GM12878 (cell line): Measurements from ENCODE around the gene CPLX1. TPM values are rescaled to one million over a fixed set of nuclear protein-coding genes. Genes with fewer than 3 reads are reported as not detected.

Experiments used
- ATAC-seq: fragments of 200-7000 bp; cut with Tn5 transposase; 3 replicates; pipeline ENCODE4 v1.9.1; 2020; ENCODE audit warnings: mild to moderate bottlenecking, moderate library complexity
- BruUV-seq: library from RNA; stranded (reverse); fragments of 400-500 nt; replicated peaks from 2 replicates; lab custom pipeline; 2021; lab: Mats Ljungman, UMichigan
- CTCF ChIA-PET: fragments of 300-600 bp; sonication (Branson Sonifier 250); formaldehyde crosslinking; extraction: SDS; loops from one replicate; lab custom pipeline; 2021; ENCODE audit warnings: inconsistent platforms; lab: Yijun Ruan, JAX
- POLR2A ChIA-PET: fragments of 350-600 bp; formaldehyde crosslinking; extraction: SDS; loops from one replicate; lab custom pipeline; 2021; ENCODE audit warnings: inconsistent platforms; lab: Charles Lee
- RAD21 ChIA-PET: fragments of 300-600 bp; sonication (Branson Sonifier 250); formaldehyde crosslinking; loops from one replicate; lab custom pipeline; 2023; ENCODE audit warnings: antibody characterized with exemption; ENCODE audit not compliant: unreplicated experiment; lab: Charles Lee
- SMC1A ChIA-PET: fragments of 300-600 bp; sonication (Branson Sonifier 250); formaldehyde crosslinking; loops from one replicate; lab custom pipeline; 2023; ENCODE audit not compliant: unreplicated experiment, uncharacterized antibody; lab: Charles Lee
- DNase-seq: peaks from one replicate; pipeline ENCODE4 v3.0.0-alpha.2; 2011; ENCODE audit warnings: low read depth, low spot score
- FAIRE-seq: peaks from 3 replicates; lab custom pipeline; 2011; peaks lifted over from hg19 to GRCh38; lab: Jason Lieb, UNC
- H2AFZ ChIP-seq: 2 replicates; pipeline ENCODE4 v1.6.0; 2011; ENCODE audit warnings: low read depth, low read length, control low read depth; ENCODE audit not compliant: control insufficient read depth
- H3K27ac ChIP-seq: 2 replicates; pipeline ENCODE4 v1.5.1; 2011; ENCODE audit warnings: control low read depth; ENCODE audit not compliant: control insufficient read depth, insufficient read depth
- H3K27me3 ChIP-seq, 2 experiments: replicated peaks in 1 of 2; 2 replicates each; pipeline versions ENCODE4 v1.6.0 to v1.6.1; 2011; ENCODE audit warnings: low read length in 1 of 2; ENCODE audit not compliant: control insufficient read depth in 2 of 2, insufficient read depth in 2 of 2
- H3K36me3 ChIP-seq, 2 experiments: 2 replicates each; pipeline ENCODE4 v1.5.1; 2011; ENCODE audit warnings: low read length in 1 of 2; ENCODE audit not compliant: control insufficient read depth in 2 of 2, insufficient read depth in 2 of 2
- H3K4me1 ChIP-seq: 2 replicates; pipeline ENCODE4 v1.6.1; 2011; ENCODE audit warnings: mild to moderate bottlenecking, low read length, moderate library complexity, mixed read lengths; ENCODE audit not compliant: control insufficient read depth, insufficient read depth
- H3K4me2 ChIP-seq: 2 replicates; pipeline ENCODE4 v1.6.0; 2011; ENCODE audit warnings: control low read depth; ENCODE audit not compliant: control insufficient read depth, insufficient read depth
- H3K4me3 ChIP-seq: fragments of 200-600 bp; sonication (generic); 2 replicates; pipeline ENCODE4 v1.5.1; 2016
- H3K79me2 ChIP-seq: 2 replicates; pipeline ENCODE4 v1.6.0; 2011; ENCODE audit warnings: low read length; ENCODE audit not compliant: control insufficient read depth, insufficient read depth
- H3K9ac ChIP-seq: 2 replicates; pipeline ENCODE4 v1.8.0; 2011; ENCODE audit warnings: low read length, control low read depth, mixed read lengths; ENCODE audit not compliant: control insufficient read depth, insufficient read depth
- H3K9me3 ChIP-seq: replicated peaks from 3 replicates; pipeline ENCODE4 v1.5.1; 2011; ENCODE audit warnings: mild to moderate bottlenecking, low read length; ENCODE audit not compliant: control insufficient read depth, insufficient read depth
- H4K20me1 ChIP-seq: 2 replicates; pipeline ENCODE4 v1.6.0; 2011; ENCODE audit not compliant: control insufficient read depth, insufficient read depth
- CBFB ChIP-seq: IDR thresholded peaks from 2 replicates; pipeline ENCODE4 v1.6.1; 2016; ENCODE audit warnings: antibody characterized with exemption, low read depth
- NRF1 ChIP-seq: conservative IDR thresholded peaks from 2 replicates; pipeline ENCODE4 v1.6.1; 2011; ENCODE audit warnings: mild to moderate bottlenecking, low read depth, low read length, improper control_type of control experiment
- POLR2AphosphoS2 ChIP-seq: IDR thresholded peaks from 2 replicates; pipeline ENCODE4 v1.6.1; 2011; ENCODE audit warnings: low read depth, mild to moderate bottlenecking, low read length, improper control_type of control experiment, moderate library complexity
- POU2F2 ChIP-seq: IDR thresholded peaks from 3 replicates; pipeline ENCODE4 v1.6.1; 2011; ENCODE audit warnings: low read depth, mild to moderate bottlenecking, low read length, borderline replicate concordance
- TAF1 ChIP-seq: IDR thresholded peaks from 2 replicates; pipeline ENCODE4 v1.6.1; 2011; ENCODE audit warnings: mild to moderate bottlenecking, low read depth, low read length, borderline replicate concordance
- ZNF622 ChIP-seq: fragments of 450-650 bp; IDR thresholded peaks from 2 replicates; pipeline ENCODE4 v1.6.1; 2017; ENCODE audit warnings: mild to moderate bottlenecking, inconsistent platforms
- WGBS: methylation state at CpG from one replicate; pipeline ENCODE4 v1.1.6; 2016; ENCODE audit warnings: low lambda C conversion rate; ENCODE audit not compliant: insufficient replicate concordance, insufficient coverage; ENCODE audit errors: missing lambda C conversion rate; 5-methylcytosine and 5-hydroxymethylcytosine counted together
- in situ Hi-C: fragments of 300-500 bp; cut with MboI; formaldehyde crosslinking; loops from 9 replicates; pipeline ENCODE4 v1.14.3; 2018; ENCODE audit warnings: mixed read lengths
- intact Hi-C: fragments of 100-400 bp; cut with micrococcal nuclease; formaldehyde crosslinking; loops from one replicate; pipeline ENCODE4 v1.14.2; 2022; ENCODE audit not compliant: unreplicated experiment
- polyA plus RNA-seq, 11 experiments: library from polyadenylated mRNA; depleted of rRNA in 4 of 11; unstranded in 6 of 11; stranded (reverse) in 5 of 11; fragments of >200 nt; fragmentation: Nextera tagmentation in 4 of 11; fragmentation: Illumina TruSeq in 1 of 11; extraction: Ambion mirVana in 4 of 11; extraction: Trizol in 1 of 11; gene quantifications; 1 replicate in 1 of 11; 2 replicates in 10 of 11; pipeline versions ENCODE4 v1.2.1 to v1.2.3, GENCODE V29; 2011 to 2016; ENCODE audit warnings: inconsistent platforms in 2 of 11, missing spikeins in 2 of 11, low read depth in 1 of 11
- total RNA-seq, 4 experiments: library from RNA; depleted of rRNA in 3 of 4; stranded (reverse); fragments of >200 nt in 3 of 4; fragmentation: Illumina TruSeq in 1 of 4; extraction: Trizol in 1 of 4; gene quantifications; 2 replicates each; pipeline versions ENCODE4 v1.2.1 to v1.2.3, GENCODE V29; 2013 to 2021
- TF ChIP-seq, protein P1 (sequence below): fragments of 450-650 bp; IDR thresholded peaks from 2 replicates; pipeline ENCODE4 v1.6.1; 2017; ENCODE audit warnings: mild to moderate bottlenecking, moderate library complexity

The CPLX1 gene
- total and polyA plus RNA-seq, 10 of the 15 experiments (the other 5 are each of a cell fraction or from before 2014, with no cell fraction given): 0.04 to 1.2 (median 0.13) TPM; not detected in 5

DNA sequence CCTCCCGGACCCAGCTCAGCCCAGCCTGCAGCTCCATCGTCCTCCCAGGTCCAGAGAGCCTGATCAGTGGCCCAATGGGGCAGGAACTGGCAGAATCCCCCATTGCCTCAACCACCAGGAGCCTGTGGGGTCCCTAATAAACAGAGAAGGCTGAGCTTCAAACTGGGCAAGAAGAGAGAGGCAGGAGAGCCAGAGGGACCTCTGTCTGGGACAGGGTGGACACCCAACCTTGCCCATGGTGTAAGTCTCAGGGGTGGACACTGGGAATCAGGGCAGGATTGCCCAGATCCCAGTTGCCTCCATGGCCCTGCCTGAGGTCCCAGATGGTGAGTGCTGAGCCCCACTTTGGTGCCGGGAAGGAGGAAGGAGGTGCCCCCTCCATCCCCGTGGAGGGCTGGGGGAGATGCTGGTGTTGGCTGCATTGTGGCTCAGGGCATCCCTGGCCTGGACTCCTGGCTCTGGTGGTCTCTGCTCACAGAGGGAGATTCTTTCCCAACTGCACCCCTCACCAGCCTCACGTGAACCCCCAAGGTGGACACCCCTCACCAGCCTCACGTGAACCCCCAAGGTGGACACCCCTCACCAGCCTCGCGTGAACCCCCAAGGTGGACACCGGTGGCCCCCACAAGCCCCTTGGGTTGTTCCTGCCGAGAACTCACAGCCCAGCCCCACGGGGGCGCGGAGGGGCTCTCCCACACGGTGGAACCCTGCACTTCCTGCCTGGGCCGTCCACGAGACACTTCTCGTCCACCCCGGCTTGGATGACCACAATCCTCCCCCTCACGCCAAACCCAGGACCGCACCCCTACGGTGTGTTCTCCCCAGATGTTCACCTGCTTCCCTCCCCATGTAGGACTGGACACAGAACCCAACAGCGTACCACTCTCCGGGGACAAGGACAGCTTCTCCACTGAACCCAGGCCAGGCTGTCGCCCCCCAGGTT is 5.4 kb downstream of the CPLX1 start:
- POLR2A ChIA-PET: no interaction called here
- no peak for ATAC-seq
- BruUV-seq: no TSS peak

More for the DNA sequence above, 5.4 kb downstream of the CPLX1 start:
- Histone ChIP-seq H3K27ac (no peak overlapping the region), H3K9ac (no peak overlapping the region), H3K4me3 (no peak overlapping the region), H3K4me2 (no peak overlapping the region)
- FAIRE-seq: no peak
- intact Hi-C loops (no loop called here), in situ Hi-C loops (no loop called here)
- TF ChIP-seq POU2F2 (no peak), CBFB (no peak), POLR2AphosphoS2 (no peak), ZNF622 (no peak), TAF1 (no peak), NRF1 (no peak)
- TF ChIP-seq, protein P1, sequence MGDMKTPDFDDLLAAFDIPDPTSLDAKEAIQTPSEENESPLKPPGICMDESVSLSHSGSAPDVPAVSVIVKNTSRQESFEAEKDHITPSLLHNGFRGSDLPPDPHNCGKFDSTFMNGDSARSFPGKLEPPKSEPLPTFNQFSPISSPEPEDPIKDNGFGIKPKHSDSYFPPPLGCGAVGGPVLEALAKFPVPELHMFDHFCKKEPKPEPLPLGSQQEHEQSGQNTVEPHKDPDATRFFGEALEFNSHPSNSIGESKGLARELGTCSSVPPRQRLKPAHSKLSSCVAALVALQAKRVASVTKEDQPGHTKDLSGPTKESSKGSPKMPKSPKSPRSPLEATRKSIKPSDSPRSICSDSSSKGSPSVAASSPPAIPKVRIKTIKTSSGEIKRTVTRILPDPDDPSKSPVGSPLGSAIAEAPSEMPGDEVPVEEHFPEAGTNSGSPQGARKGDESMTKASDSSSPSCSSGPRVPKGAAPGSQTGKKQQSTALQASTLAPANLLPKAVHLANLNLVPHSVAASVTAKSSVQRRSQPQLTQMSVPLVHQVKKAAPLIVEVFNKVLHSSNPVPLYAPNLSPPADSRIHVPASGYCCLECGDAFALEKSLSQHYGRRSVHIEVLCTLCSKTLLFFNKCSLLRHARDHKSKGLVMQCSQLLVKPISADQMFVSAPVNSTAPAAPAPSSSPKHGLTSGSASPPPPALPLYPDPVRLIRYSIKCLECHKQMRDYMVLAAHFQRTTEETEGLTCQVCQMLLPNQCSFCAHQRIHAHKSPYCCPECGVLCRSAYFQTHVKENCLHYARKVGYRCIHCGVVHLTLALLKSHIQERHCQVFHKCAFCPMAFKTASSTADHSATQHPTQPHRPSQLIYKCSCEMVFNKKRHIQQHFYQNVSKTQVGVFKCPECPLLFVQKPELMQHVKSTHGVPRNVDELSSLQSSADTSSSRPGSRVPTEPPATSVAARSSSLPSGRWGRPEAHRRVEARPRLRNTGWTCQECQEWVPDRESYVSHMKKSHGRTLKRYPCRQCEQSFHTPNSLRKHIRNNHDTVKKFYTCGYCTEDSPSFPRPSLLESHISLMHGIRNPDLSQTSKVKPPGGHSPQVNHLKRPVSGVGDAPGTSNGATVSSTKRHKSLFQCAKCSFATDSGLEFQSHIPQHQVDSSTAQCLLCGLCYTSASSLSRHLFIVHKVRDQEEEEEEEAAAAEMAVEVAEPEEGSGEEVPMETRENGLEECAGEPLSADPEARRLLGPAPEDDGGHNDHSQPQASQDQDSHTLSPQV: no peak
- TF ChIP-seq, all 136 proteins: peak for 0
- peaks cover 0 to 9% of the 10 kb centered on the region in 2 experiments for H3K27me3 ChIP-seq
- no peak for DNase-seq
- no peaks in the 10 kb centered on the region for H3K36me3 ChIP-seq
- CTCF ChIA-PET: no interaction called here
- 43% methylated on average over 22 of the region's 24 CpGs for WGBS
- H3K4me1 ChIP-seq: no peaks in the 10 kb centered on the region
- RAD21 ChIA-PET: no interaction called here
- SMC1A ChIA-PET: no interaction called here
- no peaks in the 10 kb centered on the region for H3K79me2 ChIP-seq
- H3K9me3 ChIP-seq: no peaks in the 10 kb centered on the region; the same call in 2 of the 3 replicates
- no peaks in the 10 kb centered on the region for H4K20me1 ChIP-seq
- H2AFZ ChIP-seq: no peak overlapping the region
